Lung microvascular endothelial cell (primary cell): Measurements from ENCODE around the gene ANGPTL7. TPM values are rescaled to one million over a fixed set of nuclear protein-coding genes. Genes with fewer than 3 reads are reported as not detected.
A peak's percentile ranks its signal among the peaks of the same experiment; 100 is the strongest.

Experiments
- DNase-seq, 2 donors: peaks; one replicate each; pipeline versions ENCODE4 v3.0.0 to v3.0.0-alpha.2; 2010; ENCODE audit warnings: low read depth in 2 of 2
- total RNA-seq: library from RNA; depleted of rRNA; stranded (reverse); fragments of >200 nt; gene quantifications from 2 replicates; pipeline ENCODE4 v1.2.1, GENCODE V29; 2014

ANGPTL7 gene
- total RNA-seq, 1 donor from 2014 or later: not detected

DNA sequence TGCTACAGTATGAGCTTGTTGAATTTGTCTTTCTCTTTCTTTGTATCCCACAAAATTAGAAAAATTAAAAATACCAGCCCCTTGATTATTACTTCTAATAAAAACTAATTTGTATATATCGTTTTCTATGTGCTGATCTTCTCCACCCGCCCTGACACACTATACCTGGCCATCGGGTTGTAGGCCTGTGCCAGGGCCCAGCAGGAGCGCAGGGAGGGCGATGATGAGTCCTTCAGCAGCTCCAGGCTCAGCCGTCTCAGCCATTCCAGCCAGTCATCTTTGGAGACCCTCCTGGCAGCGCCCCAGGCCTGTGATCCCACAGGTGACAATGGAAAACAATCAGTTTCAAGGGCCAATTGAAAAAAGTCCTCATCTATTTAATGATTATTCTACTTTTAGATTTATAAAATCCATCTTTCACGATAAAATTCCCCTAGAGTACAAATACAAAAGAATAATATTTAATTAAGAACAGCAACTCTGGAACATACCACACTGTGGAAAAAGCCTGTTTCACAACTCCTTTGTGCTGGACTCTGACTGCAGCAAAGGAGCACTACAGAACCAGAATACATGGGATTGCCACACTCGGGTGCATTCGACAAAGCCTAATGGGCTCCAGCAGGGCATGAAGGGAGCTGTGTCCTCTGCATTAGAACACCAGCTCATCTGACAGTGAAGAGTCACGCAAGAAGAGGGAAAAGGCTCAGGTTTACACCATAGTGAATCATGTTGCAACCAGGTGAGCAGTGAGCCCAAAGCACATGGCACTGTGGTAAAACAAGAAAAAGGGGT is 15.4 kb downstream of the ANGPTL7 start:
- no peak for DNase-seq

DNA sequence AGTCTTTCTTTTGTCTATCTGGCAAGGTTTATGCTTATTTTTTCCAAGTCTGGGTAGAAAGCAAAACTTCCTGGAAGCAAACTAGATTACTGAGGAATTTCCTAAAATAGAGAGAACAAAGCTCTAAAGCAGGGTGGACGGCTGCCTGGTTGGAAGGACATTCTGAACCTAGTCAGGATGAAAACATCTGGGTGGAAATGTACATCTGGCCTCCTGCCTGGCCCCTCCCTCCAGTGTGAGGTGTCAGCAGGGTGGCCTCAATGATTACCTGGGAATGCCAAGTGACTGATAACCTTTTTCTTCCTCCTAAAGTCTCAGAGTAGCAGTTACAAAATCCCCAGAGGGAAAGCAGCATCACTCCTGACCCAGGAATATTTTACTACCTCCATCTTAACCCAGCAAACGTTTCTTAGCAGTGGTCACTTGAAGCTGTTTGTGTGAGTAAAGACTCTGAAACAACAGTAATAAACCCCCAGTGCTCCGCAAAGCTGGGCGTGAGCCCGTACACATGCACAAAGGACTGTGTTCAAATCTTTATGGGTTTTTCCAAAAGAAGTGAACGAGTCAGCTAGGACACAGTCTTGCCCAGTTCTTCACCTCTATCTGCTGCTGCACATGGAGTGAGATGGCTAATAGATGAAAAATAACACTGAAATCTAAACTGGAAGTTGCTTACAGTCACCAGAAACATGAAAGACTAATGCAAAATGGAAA is 18.9 kb downstream of the ANGPTL7 start:
- peak in 1 of 2 donors; percentile 30 for DNase-seq

DNA sequence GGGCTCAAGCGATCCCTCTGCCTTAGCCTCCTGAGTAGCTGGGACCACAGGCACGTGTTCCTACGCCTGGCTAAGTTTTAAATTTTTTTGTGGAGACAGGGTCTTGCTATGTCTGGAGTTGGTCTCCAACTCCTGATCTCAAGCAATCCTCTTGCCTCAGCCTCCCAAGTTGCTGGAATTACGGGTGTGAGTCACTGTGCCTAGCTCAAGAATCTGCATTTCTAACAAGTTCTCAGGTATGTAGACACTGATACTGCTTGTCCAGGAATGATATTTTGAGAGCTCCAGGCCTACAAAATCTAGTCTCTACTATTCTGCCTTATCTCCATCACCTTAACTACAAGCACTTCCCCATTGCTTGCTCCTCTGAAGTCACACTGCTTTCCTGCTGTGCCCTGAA is 22.3 kb downstream of the ANGPTL7 start:
- DNase-seq: no peak

DNA sequence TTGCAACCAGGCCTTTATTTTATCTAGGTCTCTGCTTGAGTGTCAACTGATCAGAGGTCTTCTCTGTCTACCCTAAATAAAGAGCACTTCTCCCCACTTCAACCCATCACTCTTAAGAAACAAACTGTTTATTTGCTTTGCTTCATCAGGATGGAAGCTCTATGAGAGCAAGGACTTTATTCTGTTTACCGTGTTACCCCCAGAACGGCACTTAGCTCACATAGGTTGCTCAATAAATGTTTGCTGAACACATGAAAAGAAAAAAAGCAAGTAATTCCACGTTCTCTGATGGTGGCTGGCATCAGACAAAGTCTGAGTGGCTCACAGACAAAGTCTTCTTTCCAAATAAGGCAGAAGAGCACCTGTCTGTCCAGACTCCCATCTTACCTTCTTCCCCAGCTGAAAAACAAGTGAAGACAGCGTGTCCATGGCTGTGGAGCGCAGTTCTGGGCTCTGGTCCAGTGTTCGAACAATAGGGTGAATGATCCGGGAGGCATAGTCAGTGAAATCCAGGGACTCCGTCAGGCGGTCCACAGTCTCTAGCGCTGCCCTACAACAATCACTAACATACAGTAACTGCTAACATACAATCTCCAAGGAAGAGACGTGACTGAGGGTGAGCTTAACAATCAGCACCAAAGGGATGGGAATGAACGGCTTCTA is 22.9 kb downstream of the ANGPTL7 start:
- DNase-seq: no peak

DNA sequence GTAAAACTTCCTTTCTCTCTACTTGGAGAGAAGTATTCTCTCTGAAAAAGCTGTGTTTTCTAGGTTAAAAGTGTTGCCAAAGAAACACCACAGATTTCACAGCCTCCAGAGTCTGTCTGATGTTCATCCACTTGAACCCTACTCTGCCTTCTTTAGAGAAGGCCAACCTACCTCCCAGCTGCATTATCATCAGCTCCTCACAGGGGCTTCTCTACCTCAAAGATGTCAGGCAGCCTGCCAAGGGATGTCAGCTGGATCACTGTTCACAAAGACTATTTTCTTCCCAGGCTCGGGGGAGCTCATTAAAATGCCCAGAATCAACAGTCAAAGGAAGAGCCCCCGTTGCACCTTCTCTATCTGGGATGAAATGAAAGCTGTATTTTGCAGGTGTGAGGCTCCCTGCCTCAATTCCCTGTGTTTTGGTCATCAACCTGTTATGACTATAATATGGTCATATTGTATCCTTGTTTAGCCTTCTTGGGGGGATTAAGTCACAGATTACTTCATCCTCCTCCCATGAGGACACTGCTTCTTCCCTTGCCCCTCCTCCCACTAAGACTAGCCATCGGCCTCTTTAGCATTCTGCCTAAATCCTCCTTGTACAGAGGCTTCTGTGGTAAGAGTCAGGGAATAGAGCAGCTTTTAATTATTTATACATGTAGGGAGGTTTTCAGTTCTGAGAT is 25.7 kb downstream of the ANGPTL7 start:
- no peak for DNase-seq

DNA sequence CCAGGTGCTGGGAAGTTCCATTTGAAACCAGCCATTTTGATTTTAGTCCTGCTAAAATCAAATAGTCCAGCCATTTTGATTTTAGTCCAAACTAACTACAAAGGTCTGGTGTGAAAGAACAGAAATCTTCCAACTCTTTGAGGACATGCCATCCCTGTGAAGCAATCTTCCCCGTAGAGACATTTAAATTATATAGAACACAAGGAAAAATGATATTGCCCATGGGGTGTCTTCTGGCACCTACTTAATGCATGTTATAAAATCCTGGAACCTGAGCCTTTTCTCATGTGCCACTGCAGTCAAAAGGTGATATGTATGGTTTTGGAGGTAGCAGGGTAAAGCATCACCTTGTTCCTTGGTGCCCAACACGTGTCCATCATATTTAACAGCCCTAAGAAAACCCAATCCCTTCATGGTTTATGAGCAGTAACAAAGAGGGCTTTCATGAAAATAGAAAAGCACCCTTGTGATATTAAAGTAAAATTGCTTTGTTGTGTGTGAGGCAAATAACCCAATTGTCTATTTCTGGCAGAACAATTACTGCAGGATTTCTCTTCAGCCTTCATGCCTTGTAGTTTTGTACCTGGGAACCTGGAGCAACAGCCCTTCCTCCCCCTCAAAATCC is 26.3 kb downstream of the ANGPTL7 start:
- DNase-seq: no peak

DNA sequence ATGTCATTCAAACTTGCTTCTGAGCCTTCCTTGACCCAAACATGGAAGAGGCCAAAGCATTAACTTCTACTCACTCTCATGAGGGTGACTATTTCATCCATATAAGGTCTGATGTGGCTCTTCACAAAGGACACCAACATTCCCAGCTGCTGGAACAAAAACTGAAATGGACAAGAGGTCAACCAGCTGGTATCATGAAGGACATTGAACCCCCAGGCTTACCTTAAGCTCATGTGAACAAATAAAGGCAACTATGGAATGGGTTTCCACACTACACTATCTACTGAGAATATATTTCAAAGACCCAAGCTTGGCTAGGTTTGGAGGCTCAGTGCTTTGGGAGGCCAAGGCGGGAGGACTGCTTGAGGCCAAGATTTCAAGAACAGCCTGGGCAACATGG is 26.9 kb downstream of the ANGPTL7 start:
- DNase-seq: no peak

DNA sequence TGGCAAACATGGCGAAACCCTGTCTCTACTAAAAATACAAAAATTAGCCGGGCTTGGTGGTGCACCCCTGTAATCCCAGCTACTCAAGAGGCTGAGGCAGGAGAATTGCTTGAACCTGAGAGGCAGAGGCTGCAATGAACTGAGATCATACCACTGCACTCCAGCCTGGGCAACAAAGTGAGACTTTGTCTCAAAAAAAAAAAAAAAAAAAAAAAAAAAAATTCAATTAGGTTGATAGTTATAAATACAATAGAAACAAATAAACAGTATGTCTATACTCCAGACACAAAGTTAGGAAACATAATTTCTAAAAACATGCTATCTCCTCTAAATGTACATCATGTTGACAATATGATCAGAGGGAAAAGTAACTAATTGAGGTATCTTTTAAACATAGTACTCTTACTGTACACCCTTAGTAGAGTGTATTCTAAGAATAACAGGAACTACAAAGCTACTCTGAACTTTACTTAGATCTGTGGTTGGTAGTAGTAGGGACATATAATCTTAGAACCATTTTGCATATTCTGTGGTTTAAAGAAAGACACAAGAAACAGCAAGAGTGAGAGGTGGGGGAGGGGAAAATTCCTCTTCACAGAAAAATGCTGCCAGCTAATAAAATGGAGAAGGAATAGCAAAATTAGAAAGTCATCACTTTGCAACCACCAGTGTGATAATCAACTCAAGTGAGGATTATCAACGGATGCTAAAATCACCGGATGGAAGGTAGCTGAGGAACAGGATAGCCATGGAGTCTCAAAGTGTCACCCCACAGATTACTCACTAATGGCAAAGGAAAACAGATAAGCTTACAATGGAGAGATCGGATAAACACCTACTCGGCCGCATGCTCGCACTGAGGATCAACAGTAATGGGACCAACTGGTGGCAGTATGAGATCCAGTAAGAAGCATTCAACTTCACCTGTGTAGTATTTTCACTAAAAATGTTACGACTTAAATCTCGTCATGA is 38.2 kb downstream of the ANGPTL7 start:
- DNase-seq: no peak

DNA sequence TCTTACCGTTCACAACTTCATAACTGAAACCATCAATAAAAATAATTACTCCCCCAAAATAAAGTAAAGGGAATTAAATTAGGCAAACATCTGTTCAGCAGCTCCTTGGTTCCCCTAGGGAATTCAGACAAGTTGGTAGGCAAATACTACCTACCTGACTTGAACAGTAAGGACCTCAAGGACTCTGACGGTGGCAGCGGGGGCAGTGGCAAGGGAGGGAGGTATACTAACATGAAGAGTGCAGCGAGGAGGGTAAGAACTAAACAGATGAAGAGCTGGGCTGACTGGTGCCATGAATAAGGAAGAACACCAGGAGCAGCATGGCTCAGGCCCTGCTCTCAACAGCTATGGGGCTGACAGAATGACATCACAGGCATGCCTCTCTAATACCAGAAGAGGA is 40.0 kb downstream of the ANGPTL7 start:
- no peak for DNase-seq

DNA sequence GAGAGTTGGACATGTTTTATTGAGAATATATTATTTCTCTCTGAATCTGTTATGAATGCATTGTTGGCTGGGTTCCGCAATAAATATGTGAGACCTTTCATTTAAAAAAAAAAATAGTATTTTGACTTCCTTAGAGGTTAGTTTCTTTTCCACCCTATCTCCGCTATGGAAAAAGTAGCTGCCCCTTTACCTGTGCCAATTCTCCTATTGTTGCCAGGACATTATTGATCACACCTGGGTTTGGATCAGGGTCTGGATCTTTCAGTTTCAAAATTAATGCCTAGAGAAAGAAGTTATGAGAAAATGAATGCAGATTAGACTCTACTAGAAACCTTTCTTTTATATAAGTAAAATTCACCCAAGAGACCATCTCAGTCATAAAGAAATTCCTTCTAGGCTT is 44.1 kb downstream of the ANGPTL7 start:
- no peak for DNase-seq

DNA sequence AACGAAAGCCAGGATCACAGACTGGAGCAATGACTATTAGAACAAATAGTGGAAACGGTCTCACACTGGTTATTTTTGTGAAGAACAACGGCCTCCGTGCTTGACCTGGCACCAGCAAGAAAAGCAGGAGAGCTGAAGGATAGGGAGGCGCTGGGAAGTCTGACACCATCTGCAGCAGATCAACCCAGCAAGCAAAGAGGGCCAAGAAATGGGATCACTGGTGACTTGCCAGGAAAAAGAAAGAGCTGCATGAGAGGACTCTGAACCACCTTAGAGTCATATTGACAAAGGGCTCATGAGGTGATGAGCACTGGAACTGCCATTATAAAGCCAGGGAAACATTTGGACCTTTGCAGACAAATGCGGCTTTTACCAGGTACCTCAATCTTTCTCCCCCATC is 48.2 kb downstream of the ANGPTL7 start:
- no peak for DNase-seq

DNA sequence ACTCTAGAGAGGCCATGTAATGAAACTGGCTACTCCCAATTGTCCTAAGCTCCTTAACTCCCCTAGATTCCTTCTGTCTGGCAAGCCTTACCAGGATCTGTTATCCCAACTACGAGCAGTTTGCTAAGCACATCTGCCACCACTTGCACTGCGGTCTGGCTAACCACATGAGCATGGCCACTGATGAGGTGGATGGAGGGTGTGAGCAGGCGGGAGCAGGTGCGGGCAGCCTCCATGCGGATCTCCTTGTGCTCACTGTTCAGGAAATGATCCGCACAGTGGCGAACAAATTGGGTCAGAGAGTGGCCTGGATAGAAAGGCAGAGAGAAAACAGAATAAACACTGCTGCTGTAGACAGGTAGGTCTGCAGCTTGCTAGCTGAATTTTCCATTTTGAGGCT is 49.2 kb downstream of the ANGPTL7 start:
- no peak for DNase-seq

DNA sequence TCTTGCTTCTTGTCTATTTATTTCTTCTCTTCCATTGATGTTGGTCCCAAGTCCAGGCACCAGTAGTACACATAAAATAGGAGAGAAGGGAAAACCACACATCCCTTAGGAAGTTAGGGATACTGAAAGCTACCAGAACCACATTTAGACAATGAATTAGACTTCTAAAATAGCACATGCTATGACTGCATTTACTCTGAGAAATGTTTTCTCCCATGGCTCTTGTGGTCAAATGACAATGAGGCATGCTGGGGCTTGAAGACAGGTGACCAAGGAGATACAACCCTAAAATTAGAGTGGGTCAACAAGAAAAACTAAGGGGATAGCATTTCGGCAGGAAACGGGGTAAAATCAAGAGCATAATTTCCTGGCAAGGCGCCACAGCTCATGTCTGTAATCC is 56.1 kb downstream of the ANGPTL7 start:
- no peak for DNase-seq

Other genes with a start within 250 kb of the ANGPTL7 start
- 59.9 and 61.9 TPM in 2 replicates for gene TARDBP, start 176.7 kb upstream of the ANGPTL7 start, total RNA-seq
- not detected in 2 replicates for gene MASP2, start 142.1 kb upstream of the ANGPTL7 start, total RNA-seq
- 5.7 and 8.7 TPM in 2 replicates for gene SRM, start 129.3 kb upstream of the ANGPTL7 start, total RNA-seq
- 32.0 and 35.9 TPM in 2 replicates for gene EXOSC10, start 89.5 kb upstream of the ANGPTL7 start, total RNA-seq
- 32.9 and 47.4 TPM in 2 replicates for gene MTOR, start 73.2 kb downstream of the ANGPTL7 start, total RNA-seq
- gene UBIAD1, start 83.8 kb downstream of the ANGPTL7 start, total RNA-seq: 6.8 and 13.9 TPM in 2 replicates